Measurements from ENCODE around the gene VPS13D. TPM values are rescaled to one million over a fixed set of nuclear protein-coding genes. Genes with fewer than 3 reads are reported as not detected.
A peak's percentile ranks its signal among the peaks of the same experiment; 100 is the strongest.

VPS13D gene
- total RNA-seq, 2 donors from 2014 or later: 48.1 to 65.2 TPM

DNA sequence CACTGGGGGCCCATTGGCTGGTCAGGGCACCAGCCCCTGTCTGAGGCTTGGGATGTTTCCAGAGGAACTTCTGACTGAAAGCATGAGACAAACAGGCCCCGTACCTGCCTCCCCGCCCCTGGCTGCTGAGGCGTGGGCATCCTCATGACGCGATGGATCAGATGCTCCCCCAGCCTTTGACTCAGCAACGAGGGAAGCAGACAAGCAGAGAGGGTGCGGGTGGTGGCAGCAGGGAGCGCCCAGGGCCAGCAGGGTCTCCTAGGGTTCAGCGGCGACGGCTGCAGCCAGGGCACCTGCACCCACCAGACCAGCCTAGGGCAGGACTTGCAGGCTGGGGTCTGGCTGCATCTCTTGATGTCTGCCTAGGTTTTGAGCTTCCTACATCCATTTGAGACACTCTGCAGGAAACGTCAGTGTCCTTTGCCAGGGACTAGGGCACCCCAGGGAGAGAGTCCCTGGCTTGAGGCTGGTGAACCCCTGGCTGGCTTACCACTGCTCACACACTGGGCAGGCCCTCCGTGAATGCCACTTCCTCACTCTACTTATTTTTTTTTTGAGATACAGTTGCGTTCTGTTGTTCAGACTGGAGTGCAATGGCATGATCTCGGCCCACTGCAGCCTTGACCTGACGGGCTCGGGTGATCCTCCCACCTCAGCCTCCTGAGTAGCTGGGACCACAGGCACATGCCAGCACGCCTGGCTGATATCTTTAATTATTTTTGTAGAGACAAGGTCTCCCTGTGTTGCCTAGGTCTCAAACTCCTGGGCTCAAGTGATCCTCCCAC, 324.9 kb downstream of the VPS13D start:
- no peaks in the 10 kb centered on the region for H3K9me3 ChIP-seq
- H3K36me3 ChIP-seq: no peaks in the 10 kb centered on the region
- H3K4me1 ChIP-seq: peaks cover 0 to 37% of the 10 kb centered on the region in 2 donors
- DNase-seq (ENCODE audit: low spot score): no peak
- no peaks in the 10 kb centered on the region for H3K27me3 ChIP-seq
- TF ChIP-seq, protein P1, sequence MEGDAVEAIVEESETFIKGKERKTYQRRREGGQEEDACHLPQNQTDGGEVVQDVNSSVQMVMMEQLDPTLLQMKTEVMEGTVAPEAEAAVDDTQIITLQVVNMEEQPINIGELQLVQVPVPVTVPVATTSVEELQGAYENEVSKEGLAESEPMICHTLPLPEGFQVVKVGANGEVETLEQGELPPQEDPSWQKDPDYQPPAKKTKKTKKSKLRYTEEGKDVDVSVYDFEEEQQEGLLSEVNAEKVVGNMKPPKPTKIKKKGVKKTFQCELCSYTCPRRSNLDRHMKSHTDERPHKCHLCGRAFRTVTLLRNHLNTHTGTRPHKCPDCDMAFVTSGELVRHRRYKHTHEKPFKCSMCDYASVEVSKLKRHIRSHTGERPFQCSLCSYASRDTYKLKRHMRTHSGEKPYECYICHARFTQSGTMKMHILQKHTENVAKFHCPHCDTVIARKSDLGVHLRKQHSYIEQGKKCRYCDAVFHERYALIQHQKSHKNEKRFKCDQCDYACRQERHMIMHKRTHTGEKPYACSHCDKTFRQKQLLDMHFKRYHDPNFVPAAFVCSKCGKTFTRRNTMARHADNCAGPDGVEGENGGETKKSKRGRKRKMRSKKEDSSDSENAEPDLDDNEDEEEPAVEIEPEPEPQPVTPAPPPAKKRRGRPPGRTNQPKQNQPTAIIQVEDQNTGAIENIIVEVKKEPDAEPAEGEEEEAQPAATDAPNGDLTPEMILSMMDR (IDR thresholded peaks at IDR 0.05): no peak
- H3K27ac ChIP-seq: peak overlapping the region in 1 of 2 donors; percentile 17
- H3K4me3 ChIP-seq: no peak overlapping the region

DNA sequence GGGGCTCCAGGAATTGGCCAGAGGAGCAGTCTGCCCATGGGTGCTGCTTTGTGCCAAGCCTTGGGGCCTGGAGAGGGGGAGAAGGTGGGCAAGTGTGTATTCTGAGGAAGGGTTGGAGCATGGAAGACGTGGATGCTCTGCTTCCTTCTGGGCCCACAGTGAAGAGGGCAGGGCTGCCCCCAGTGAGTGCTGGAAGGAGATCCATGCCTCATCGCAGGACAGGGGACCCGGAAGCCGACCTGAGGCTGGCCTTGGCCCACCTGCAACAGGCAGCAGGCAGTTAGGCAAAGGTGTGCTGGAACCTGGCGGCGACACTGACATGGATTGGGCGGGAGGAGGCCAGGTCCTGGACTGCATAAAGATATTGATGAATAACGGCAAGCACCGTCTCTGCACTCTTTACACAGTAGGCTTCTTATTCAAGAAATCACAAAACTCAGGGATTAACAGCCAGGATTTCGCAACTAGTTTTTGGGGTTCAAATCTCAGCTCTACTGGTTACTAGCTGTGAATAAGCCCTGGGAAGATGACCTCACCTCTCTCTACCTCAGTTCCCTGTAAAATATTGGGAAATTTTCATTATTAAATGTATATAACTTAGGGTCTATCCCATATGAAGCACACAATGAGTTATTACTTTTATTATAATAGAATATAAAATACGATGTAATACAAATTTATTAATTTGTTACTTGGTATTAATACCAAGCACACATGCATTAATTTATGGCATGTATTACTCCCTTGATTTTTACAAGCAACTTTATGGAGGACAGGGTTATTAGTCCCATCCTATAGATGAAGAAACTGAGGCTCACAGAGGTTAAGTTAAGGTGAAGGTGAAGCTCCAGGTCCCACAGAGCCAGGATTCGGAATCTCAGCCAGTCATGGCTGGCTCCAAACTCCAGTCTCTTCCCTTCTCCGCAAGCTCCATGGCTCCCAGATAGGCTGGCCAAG, 325.9 kb downstream of the VPS13D start:
- Histone ChIP-seq H3K4me3 (no peak overlapping the region), H3K4me1 (peaks cover 0 to 31% of the 10 kb centered on the region in 2 donors), H3K9me3 (no peaks in the 10 kb centered on the region), H3K27ac (peak overlapping the region; percentile 65 to 75), H3K27me3 (no peaks in the 10 kb centered on the region), H3K36me3 (no peaks in the 10 kb centered on the region)
- no peak for DNase-seq (ENCODE audit: low spot score)
- TF ChIP-seq, protein P1 (IDR thresholded peaks at IDR 0.05): no peak

DNA sequence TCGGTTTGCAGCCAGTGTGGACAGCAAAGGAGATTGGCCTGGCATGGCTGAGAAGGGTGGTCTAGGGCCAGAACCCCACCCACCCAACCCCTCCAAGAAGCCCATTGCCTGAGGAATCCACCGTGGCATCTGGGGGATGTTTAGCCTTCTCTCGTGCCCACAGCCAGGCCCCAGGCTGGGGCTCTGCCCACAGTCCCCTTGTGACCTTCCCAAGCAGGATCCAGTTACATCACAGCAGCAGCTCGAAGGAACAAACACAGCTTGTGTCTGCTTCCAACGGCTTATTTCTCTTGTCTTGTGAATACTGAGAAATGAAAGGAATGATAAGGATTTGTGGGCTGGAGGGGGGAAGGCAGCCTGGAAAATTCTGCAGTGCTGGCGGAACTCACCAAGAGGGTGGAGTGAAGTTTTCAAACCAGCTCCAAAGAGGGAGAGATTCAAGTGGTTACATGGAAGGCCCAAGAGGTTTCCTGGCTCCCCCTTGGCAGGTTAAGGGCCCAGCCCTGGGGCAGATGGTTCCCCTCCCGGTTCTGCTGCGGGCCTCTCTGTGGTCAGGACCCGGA, 326.6 kb downstream of the VPS13D start:
- peak; percentile 84 for DNase-seq (ENCODE audit: low spot score)
- Histone ChIP-seq H3K36me3 (no peaks in the 10 kb centered on the region), H3K4me1 (peaks cover 0 to 31% of the 10 kb centered on the region in 2 donors), H3K9me3 (no peaks in the 10 kb centered on the region), H3K27me3 (no peaks in the 10 kb centered on the region), H3K27ac (peak overlapping the region; percentile 65 to 75), H3K4me3 (no peak overlapping the region)
- TF ChIP-seq, protein P1 (IDR thresholded peaks at IDR 0.05): no peak

DNA sequence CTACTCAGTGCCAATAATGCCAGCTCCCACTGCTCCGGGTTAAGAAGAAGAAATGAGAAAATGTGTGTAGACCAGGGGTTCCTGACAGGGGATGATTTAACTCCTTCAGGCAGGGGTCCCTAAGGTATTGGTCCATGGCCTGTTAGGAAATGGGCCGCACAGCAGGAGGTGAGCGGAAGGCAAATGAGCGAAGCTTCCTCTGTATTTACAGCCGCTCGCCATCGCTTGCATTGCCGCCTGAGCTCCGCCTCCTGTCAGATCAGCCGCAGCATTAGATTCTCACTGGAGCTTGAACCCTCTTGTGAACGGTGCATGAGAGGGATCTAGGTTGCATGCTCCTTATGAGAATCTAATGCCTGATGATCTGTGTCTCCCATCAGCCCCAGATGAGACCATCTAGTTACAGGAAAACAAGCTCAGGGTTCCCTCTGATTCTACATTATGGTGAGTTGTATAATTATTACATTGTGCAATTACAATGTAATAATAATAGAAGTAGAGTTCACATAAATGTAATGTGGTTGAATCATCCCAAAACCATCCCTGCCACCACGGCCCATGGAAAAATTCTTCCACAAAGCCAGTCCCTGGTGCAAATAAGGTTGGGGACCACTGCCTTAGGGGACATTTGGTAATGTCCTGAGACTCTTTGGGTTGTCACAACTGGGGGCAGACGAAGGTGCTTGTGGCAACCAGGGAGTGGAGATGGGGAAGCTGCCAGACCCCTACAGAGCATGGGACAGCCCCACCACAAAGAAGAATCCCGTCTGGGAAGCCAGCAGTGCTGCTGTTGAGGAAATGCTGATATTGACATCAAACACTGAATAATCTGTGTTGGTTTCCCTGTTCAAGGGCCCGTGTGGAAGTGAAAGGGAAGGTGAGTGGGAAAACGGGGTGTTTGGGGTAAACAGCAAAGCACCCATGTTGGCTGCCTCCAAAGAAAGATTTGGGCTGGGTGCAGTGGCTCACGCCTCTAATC, 327.4 kb downstream of the VPS13D start:
- no peaks in the 10 kb centered on the region for H3K36me3 ChIP-seq
- TF ChIP-seq, protein P1 (IDR thresholded peaks at IDR 0.05): no peak
- peaks cover 0 to 27% of the 10 kb centered on the region in 2 donors for H3K4me1 ChIP-seq
- H3K9me3 ChIP-seq: no peaks in the 10 kb centered on the region
- H3K27me3 ChIP-seq: no peaks in the 10 kb centered on the region
- no peak overlapping the region for H3K4me3 ChIP-seq
- no peak for DNase-seq (ENCODE audit: low spot score)
- H3K27ac ChIP-seq: peak overlapping the region; percentile 65 to 75

DNA sequence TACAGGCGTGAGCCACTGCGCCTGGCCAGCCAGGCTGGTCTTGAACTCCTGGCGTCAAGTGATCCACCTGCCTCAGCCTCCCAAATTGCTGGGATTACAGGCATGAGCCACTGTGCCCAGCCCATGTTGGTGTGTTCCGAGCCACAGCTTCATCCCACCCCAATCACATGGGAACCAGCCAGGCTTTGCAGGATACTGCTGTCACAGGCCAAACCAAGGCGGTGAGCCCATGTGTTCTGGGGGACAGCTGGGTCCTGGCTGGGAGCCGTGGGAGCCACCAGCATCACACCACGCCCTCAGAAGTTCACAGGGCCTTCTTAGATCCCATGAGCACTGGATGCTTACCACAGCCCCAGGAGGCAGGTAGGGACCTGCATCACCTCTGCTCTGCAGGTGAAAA, 331.3 kb downstream of the VPS13D start:
- Histone ChIP-seq H3K36me3 (no peaks in the 10 kb centered on the region), H3K4me1 (peaks cover 0 to 22% of the 10 kb centered on the region in 2 donors), H3K27me3 (no peaks in the 10 kb centered on the region), H3K27ac (no peak overlapping the region), H3K9me3 (peaks cover 0 to 14% of the 10 kb centered on the region in 2 donors), H3K4me3 (no peak overlapping the region)
- TF ChIP-seq, protein P1 (IDR thresholded peaks at IDR 0.05): no peak
- DNase-seq (ENCODE audit: low spot score): no peak

Measured in right atrium auricular region (tissue), 2 donors.